SK-N-SH (cell line): Measurements from ENCODE around the gene S1PR3.

Experiments
- EZH2phosphoT487 ChIP-seq: fragments of 200-600 bp; sonication (generic); IDR thresholded peaks from 2 replicates; pipeline ENCODE4 v1.6.1; 2017; ENCODE audit warnings: low read depth, mixed run types, mild to moderate bottlenecking, antibody characterized with exemption, moderate library complexity, borderline replicate concordance
- JUND ChIP-seq: IDR thresholded peaks from 2 replicates; pipeline ENCODE4 v1.4.0; 2012
- POLR2AphosphoS5 ChIP-seq: IDR thresholded peaks from 2 replicates; pipeline ENCODE4 v1.6.1; 2012; ENCODE audit warnings: low read depth, low read length
- RAD21 ChIP-seq: IDR thresholded peaks from 2 replicates; pipeline ENCODE4 v1.6.1; 2012; ENCODE audit warnings: mild to moderate bottlenecking, low read length
- REST ChIP-seq: IDR thresholded peaks from 2 replicates; pipeline ENCODE4 v1.6.1; 2012; ENCODE audit warnings: mild to moderate bottlenecking, low read depth, low read length, moderate library complexity
- SIN3A ChIP-seq: IDR thresholded peaks from 2 replicates; pipeline ENCODE4 v1.6.1; 2012; ENCODE audit warnings: low read depth, mild to moderate bottlenecking, low read length, moderate library complexity, borderline replicate concordance
- SMC3 ChIP-seq: IDR thresholded peaks from 2 replicates; pipeline ENCODE4 v1.6.1; 2012; ENCODE audit warnings: low read depth, low read length, improper control_type of control experiment
- TAF1 ChIP-seq: IDR thresholded peaks from 2 replicates; pipeline ENCODE4 v1.6.1; 2012; ENCODE audit warnings: low read depth, mild to moderate bottlenecking, low read length, moderate library complexity, borderline replicate concordance
- TCF12 ChIP-seq: IDR thresholded peaks from 2 replicates; pipeline ENCODE4 v1.4.0; 2012
- TF ChIP-seq, protein P1 (sequence below): fragments of 200-600 bp; sonication (generic); IDR thresholded peaks from 2 replicates; pipeline ENCODE4 v1.6.1; 2017; ENCODE audit warnings: antibody characterized with exemption, mild to moderate bottlenecking, moderate library complexity
- TF ChIP-seq, protein P2 (sequence below): fragments of 150-350 bp; IDR thresholded peaks from 2 replicates; pipeline ENCODE4 v1.6.1; 2017; ENCODE audit warnings: antibody characterized with exemption, low read length, low read depth, borderline replicate concordance
- TF ChIP-seq, protein P3 (sequence below): IDR thresholded peaks from 2 replicates; pipeline ENCODE4; 2012

GRCh38 chr9:89049646-89050045 lies 58.4 kb downstream of the S1PR3 start:
- TF ChIP-seq, protein P1, sequence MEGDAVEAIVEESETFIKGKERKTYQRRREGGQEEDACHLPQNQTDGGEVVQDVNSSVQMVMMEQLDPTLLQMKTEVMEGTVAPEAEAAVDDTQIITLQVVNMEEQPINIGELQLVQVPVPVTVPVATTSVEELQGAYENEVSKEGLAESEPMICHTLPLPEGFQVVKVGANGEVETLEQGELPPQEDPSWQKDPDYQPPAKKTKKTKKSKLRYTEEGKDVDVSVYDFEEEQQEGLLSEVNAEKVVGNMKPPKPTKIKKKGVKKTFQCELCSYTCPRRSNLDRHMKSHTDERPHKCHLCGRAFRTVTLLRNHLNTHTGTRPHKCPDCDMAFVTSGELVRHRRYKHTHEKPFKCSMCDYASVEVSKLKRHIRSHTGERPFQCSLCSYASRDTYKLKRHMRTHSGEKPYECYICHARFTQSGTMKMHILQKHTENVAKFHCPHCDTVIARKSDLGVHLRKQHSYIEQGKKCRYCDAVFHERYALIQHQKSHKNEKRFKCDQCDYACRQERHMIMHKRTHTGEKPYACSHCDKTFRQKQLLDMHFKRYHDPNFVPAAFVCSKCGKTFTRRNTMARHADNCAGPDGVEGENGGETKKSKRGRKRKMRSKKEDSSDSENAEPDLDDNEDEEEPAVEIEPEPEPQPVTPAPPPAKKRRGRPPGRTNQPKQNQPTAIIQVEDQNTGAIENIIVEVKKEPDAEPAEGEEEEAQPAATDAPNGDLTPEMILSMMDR, result no peak
- TF ChIP-seq SMC3, result no peak
- TF ChIP-seq POLR2AphosphoS5, result no peak
- TF ChIP-seq TCF12, result no peak
- no peak for TF ChIP-seq RAD21
- no peak for TF ChIP-seq JUND
- TF ChIP-seq, protein P2, sequence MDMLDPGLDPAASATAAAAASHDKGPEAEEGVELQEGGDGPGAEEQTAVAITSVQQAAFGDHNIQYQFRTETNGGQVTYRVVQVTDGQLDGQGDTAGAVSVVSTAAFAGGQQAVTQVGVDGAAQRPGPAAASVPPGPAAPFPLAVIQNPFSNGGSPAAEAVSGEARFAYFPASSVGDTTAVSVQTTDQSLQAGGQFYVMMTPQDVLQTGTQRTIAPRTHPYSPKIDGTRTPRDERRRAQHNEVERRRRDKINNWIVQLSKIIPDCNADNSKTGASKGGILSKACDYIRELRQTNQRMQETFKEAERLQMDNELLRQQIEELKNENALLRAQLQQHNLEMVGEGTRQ, result no peak
- TF ChIP-seq REST, result no peak
- TF ChIP-seq, protein P3, sequence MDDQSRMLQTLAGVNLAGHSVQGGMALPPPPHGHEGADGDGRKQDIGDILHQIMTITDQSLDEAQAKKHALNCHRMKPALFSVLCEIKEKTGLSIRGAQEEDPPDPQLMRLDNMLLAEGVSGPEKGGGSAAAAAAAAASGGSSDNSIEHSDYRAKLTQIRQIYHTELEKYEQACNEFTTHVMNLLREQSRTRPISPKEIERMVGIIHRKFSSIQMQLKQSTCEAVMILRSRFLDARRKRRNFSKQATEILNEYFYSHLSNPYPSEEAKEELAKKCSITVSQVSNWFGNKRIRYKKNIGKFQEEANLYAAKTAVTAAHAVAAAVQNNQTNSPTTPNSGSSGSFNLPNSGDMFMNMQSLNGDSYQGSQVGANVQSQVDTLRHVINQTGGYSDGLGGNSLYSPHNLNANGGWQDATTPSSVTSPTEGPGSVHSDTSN, result no peak
- no peak for TF ChIP-seq TAF1
- TF ChIP-seq SIN3A, result no peak
- TF ChIP-seq EZH2phosphoT487, result no peak
